ENCODE measurements around the gene SH2D3A.

GRCh38 chr19:6812612-6813011, 45.4 kb upstream of the SH2D3A start:
- TF ChIP-seq, protein P1, sequence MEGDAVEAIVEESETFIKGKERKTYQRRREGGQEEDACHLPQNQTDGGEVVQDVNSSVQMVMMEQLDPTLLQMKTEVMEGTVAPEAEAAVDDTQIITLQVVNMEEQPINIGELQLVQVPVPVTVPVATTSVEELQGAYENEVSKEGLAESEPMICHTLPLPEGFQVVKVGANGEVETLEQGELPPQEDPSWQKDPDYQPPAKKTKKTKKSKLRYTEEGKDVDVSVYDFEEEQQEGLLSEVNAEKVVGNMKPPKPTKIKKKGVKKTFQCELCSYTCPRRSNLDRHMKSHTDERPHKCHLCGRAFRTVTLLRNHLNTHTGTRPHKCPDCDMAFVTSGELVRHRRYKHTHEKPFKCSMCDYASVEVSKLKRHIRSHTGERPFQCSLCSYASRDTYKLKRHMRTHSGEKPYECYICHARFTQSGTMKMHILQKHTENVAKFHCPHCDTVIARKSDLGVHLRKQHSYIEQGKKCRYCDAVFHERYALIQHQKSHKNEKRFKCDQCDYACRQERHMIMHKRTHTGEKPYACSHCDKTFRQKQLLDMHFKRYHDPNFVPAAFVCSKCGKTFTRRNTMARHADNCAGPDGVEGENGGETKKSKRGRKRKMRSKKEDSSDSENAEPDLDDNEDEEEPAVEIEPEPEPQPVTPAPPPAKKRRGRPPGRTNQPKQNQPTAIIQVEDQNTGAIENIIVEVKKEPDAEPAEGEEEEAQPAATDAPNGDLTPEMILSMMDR (IDR thresholded peaks at IDR 0.05) = no peak
- TF ChIP-seq POLR2A (IDR thresholded peaks at IDR 0.05) = no peak

Measured in adrenal gland (tissue), 5 donors.